Right lobe of liver (tissue), 6 donors: Measurements from ENCODE around the gene DNAAF6. TPM values are rescaled to one million over a fixed set of nuclear protein-coding genes. Genes with fewer than 3 reads are reported as not detected.
A peak's percentile ranks its signal among the peaks of the same experiment; 100 is the strongest.

Source experiments
- ATAC-seq, 4 donors: fragments of 200-7000 bp; cut with Tn5 transposase; one replicate each; pipeline ENCODE4 v1.9.1; 2020; ENCODE audit warnings: mild to moderate bottlenecking in 4 of 4, moderate library complexity in 4 of 4
- DNase-seq, 3 donors: peaks; one replicate each; pipeline ENCODE4 v3.0.0-alpha.2; 2020
- H3K27ac ChIP-seq, 3 donors: fragments of 200-600 bp; one replicate each; pipeline ENCODE4 v1.8.0; 2022
- H3K27me3 ChIP-seq, 2 donors: fragments of 200-600 bp; one replicate each; pipeline ENCODE4 v1.8.0; 2022
- H3K36me3 ChIP-seq, 4 donors: fragments of 200-600 bp; sonication (generic) in 1 of 4; one replicate each; pipeline versions ENCODE4 v1.5.1 to v1.8.0; 2017 to 2022; ENCODE audit warnings: control low read depth in 1 of 4
- H3K4me1 ChIP-seq, 4 donors: fragments of 200-600 bp; sonication (generic) in 1 of 4; one replicate each; pipeline versions ENCODE4 v1.5.1 to v1.8.0; 2017 to 2022; ENCODE audit warnings: control low read depth in 1 of 4
- H3K4me3 ChIP-seq, 3 donors: fragments of 200-600 bp; one replicate each; pipeline ENCODE4 v1.8.0; 2022
- H3K9me3 ChIP-seq, 4 donors: fragments of 200-600 bp; sonication (generic) in 1 of 4; one replicate each; pipeline versions ENCODE4 v1.5.1 to v1.8.0; 2017 to 2022; ENCODE audit warnings: control low read depth in 1 of 4
- CTCF ChIP-seq, 4 donors: fragments of 200-600 bp in 3 of 4; fragments of 450-650 bp in 1 of 4; IDR thresholded peaks; one replicate each; pipeline versions ENCODE4 v1.5.1 to v1.8.0; 2016 to 2022; ENCODE audit warnings: antibody characterized with exemption in 4 of 4, mild to moderate bottlenecking in 2 of 4
- POLR2A ChIP-seq: fragments of 450-650 bp; IDR thresholded peaks from one replicate; pipeline ENCODE4 v1.6.1; 2017; ENCODE audit warnings: antibody characterized with exemption, mild to moderate bottlenecking
- WGBS: methylation state at CpG from one replicate; pipeline ENCODE4 v1.1.6; 2018; ENCODE audit warnings: low coverage, low lambda C conversion rate; ENCODE audit not compliant: insufficient coverage; ENCODE audit errors: missing lambda C conversion rate; 5-methylcytosine and 5-hydroxymethylcytosine counted together
- intact Hi-C, 2 donors: fragments of 100-400 bp; cut with DNase I; formaldehyde crosslinking; loops; one replicate each; pipeline versions ENCODE4 v1.11.2 to v1.14.1; 2022
- total RNA-seq, 6 experiments: library from RNA; depleted of rRNA in 2 of 6; stranded (reverse); fragments of >200 nt in 2 of 6; fragmentation: NEBNext Ultra II Directional in 3 of 6; extraction: Animal tissue kit (Norgen Biotek cat#: 25700) in 3 of 6; gene quantifications; one replicate each; pipeline versions ENCODE4 v1.1.0 to v1.2.4, GENCODE V29; 2016 to 2023
- donor health status: DM: no; HTN: yes; CAD: no.
- donor health status: DM: no; HTN: no; CAD: no.
- donor health status: DM: no; HTN: no; CAD: no.
- donor health status: DM: no; HTN: yes; CAD: no.
- donor health status: DM: no; HTN: yes; CAD: no.

The DNAAF6 gene
- total RNA-seq, 6 experiments from 2014 or later: not detected

- no peak overlapping the region for H3K27ac ChIP-seq
- H3K9me3 ChIP-seq: no peaks in the 10 kb centered on the region
- DNase-seq (no peak), ATAC-seq (no peak)
- WGBS: 79% methylated on average over 2 of the region's 2 CpGs
- TF ChIP-seq CTCF (IDR thresholded peaks at IDR 0.05): no peak
- no peak for TF ChIP-seq POLR2A
- H3K4me3 ChIP-seq: no peak overlapping the region
- no peaks in the 10 kb centered on the region for H3K36me3 ChIP-seq
- H3K4me1 ChIP-seq: no peaks in the 10 kb centered on the region
- no peaks in the 10 kb centered on the region for H3K27me3 ChIP-seq
- intact Hi-C loops: no loop called here
Observed at GRCh38 chrX:107227780-107228485, 21.5 kb downstream of the DNAAF6 start.

- Histone ChIP-seq H3K36me3 (no peaks in the 10 kb centered on the region), H3K27ac (no peak overlapping the region), H3K4me1 (no peaks in the 10 kb centered on the region), H3K4me3 (no peak overlapping the region), H3K9me3 (no peaks in the 10 kb centered on the region), H3K27me3 (no peaks in the 10 kb centered on the region)
- TF ChIP-seq CTCF (IDR thresholded peaks at IDR 0.05) (no peak), POLR2A (no peak)
- no peak for DNase-seq
- ATAC-seq: no peak
- intact Hi-C loops: no loop called here
- WGBS: 65% methylated on average over 2 of the region's 2 CpGs
Observed at GRCh38 chrX:107228486-107228819, 22.0 kb downstream of the DNAAF6 start.

GRCh38 chrX:107272431-107272921 is 66.1 kb downstream of the DNAAF6 start:
- Histone ChIP-seq H3K27me3 (no peaks in the 10 kb centered on the region), H3K4me1 (no peaks in the 10 kb centered on the region), H3K36me3 (no peaks in the 10 kb centered on the region), H3K27ac (no peak overlapping the region), H3K4me3 (peak overlapping the region in 1 of 3 donors; percentile 22), H3K9me3 (no peaks in the 10 kb centered on the region)
- ATAC-seq: peak; percentile 60 to 71 (median 65)
- 43% methylated on average over 4 of the region's 41 CpGs for WGBS
- intact Hi-C loops: no loop called here
- peak in 1 of 3 donors; percentile 26 for DNase-seq
- TF ChIP-seq CTCF (IDR thresholded peaks at IDR 0.05): peak in 2 of 4 donors; percentile 23 to 26
- no peak for TF ChIP-seq POLR2A

- Histone ChIP-seq H3K4me3 (no peak overlapping the region), H3K4me1 (no peaks in the 10 kb centered on the region), H3K27me3 (no peaks in the 10 kb centered on the region), H3K9me3 (no peaks in the 10 kb centered on the region), H3K27ac (no peak overlapping the region), H3K36me3 (no peaks in the 10 kb centered on the region)
- 65% methylated on average over 3 of the region's 3 CpGs for WGBS
- TF ChIP-seq CTCF (IDR thresholded peaks at IDR 0.05) (no peak), POLR2A (no peak)
- intact Hi-C loops: no loop called here
- DNase-seq (no peak), ATAC-seq (no peak)
Observed at GRCh38 chrX:107273795-107274194, 67.4 kb downstream of the DNAAF6 start.
